Stimulated activated CD8-positive, alpha-beta memory T cell treated with anti-CD3 and anti-CD28 coated beads, Interleukin-15, amount 100 ng/mL, for 4 hours (primary cell): Measurements from ENCODE around the gene RPH3AL.
"Not testable (repeated sequence)": the region's sequence is repeated elsewhere in the genome, so short reads cannot be mapped to it uniquely, and the experiment has no call there.

Experiments
- DNase-seq, 2 donors: peaks; one replicate each; pipeline ENCODE4 v3.0.0-alpha.2; 2020; ENCODE audit warnings: low read depth in 2 of 2

The RPH3AL gene

GRCh38 chr17:260944-261343 is 91.7 kb downstream of the RPH3AL start:
- no peak for DNase-seq

- DNase-seq = no peak
These were observed 92.4 kb downstream of the RPH3AL start for GRCh38 chr17:260031-260791.

- DNase-seq = no peak
These were observed 93.1 kb downstream of the RPH3AL start for GRCh38 chr17:259341-259976.

- no peak for DNase-seq
These were observed 93.7 kb downstream of the RPH3AL start for GRCh38 chr17:258906-259305.

GRCh38 chr17:258045-258734 is 94.4 kb downstream of the RPH3AL start:
- DNase-seq = no peak

- DNase-seq = no peak
These were observed 99.3 kb downstream of the RPH3AL start for GRCh38 chr17:253091-253846.

GRCh38 chr17:252456-252855 is 100.2 kb downstream of the RPH3AL start:
- DNase-seq = no peak

- no peak for DNase-seq
These were observed 101.1 kb downstream of the RPH3AL start for GRCh38 chr17:251531-251930.

- DNase-seq = no peak
These were observed 101.9 kb downstream of the RPH3AL start for GRCh38 chr17:250487-251300.

- DNase-seq = no peak
These were observed 103.2 kb downstream of the RPH3AL start for GRCh38 chr17:249236-249993.

- DNase-seq = no peak
These were observed 104.0 kb downstream of the RPH3AL start for GRCh38 chr17:248337-249235.

GRCh38 chr17:247767-248166 is 104.8 kb downstream of the RPH3AL start:
- no peak for DNase-seq

- no peak for DNase-seq
These were observed 105.7 kb downstream of the RPH3AL start for GRCh38 chr17:246851-247421.

- DNase-seq = no peak
These were observed 106.4 kb downstream of the RPH3AL start for GRCh38 chr17:246226-246625.

GRCh38 chr17:245611-246010 is 107.0 kb downstream of the RPH3AL start:
- DNase-seq = no peak

GRCh38 chr17:245020-245419 is 107.6 kb downstream of the RPH3AL start:
- no peak for DNase-seq

GRCh38 chr17:243924-244323 is 108.7 kb downstream of the RPH3AL start:
- DNase-seq = not testable (repeated sequence)

GRCh38 chr17:238964-239259 is 113.7 kb downstream of the RPH3AL start:
- DNase-seq = no peak
